Activated naive CD8-positive, alpha-beta T cell treated with anti-CD3 and anti-CD28 coated beads for 36 hours (primary cell): ENCODE measurements around the gene SPINT1. TPM values are rescaled to one million over a fixed set of nuclear protein-coding genes. Genes with fewer than 3 reads are reported as not detected.

Experiments used
- DNase-seq: peaks from one replicate; pipeline ENCODE4 v3.0.0; 2021
- H3K27ac Mint-ChIP-seq: one replicate; pipeline ENCODE4 v1.8.0; 2022; ENCODE audit warnings: mild to moderate bottlenecking, moderate library complexity, mixed read lengths
- H3K27me3 Mint-ChIP-seq: one replicate; pipeline ENCODE4 v1.8.0; 2022; ENCODE audit warnings: mild to moderate bottlenecking, mixed read lengths
- H3K36me3 Mint-ChIP-seq: one replicate; pipeline ENCODE4 v1.8.0; 2021; ENCODE audit warnings: mild to moderate bottlenecking, mixed read lengths
- H3K4me1 Mint-ChIP-seq: one replicate; pipeline ENCODE4 v1.8.0; 2021; ENCODE audit warnings: mixed read lengths
- H3K4me3 Mint-ChIP-seq: one replicate; pipeline ENCODE4 v1.8.0; 2022; ENCODE audit warnings: mild to moderate bottlenecking, moderate library complexity, mixed read lengths
- H3K9me3 Mint-ChIP-seq: one replicate; pipeline ENCODE4 v1.8.0; 2022; ENCODE audit warnings: mixed read lengths
- total RNA-seq, 2 experiments: library from RNA; stranded (reverse); gene quantifications; one replicate each; pipeline ENCODE4 v1.2.3, GENCODE V29; 2021

SPINT1 gene
- total RNA-seq, 2 experiments from 2014 or later, result 3.4 to 3.5 TPM

- peaks cover 5% of the 10 kb centered on the region for H3K27me3 Mint-ChIP-seq
- DNase-seq, result no peak
- no peaks in the 10 kb centered on the region for H3K36me3 Mint-ChIP-seq
- H3K4me1 Mint-ChIP-seq, result no peaks in the 10 kb centered on the region
- no peaks in the 10 kb centered on the region for H3K9me3 Mint-ChIP-seq
- no peak overlapping the region for H3K27ac Mint-ChIP-seq
- H3K4me3 Mint-ChIP-seq, result no peak overlapping the region
Observed at GRCh38 chr15:40823572-40824343, 20.1 kb upstream of the SPINT1 start.

- Mint-ChIP-seq H3K27ac (no peak overlapping the region), H3K9me3 (no peaks in the 10 kb centered on the region), H3K4me1 (no peaks in the 10 kb centered on the region), H3K36me3 (no peaks in the 10 kb centered on the region), H3K4me3 (no peak overlapping the region), H3K27me3 (peaks cover 5% of the 10 kb centered on the region)
- DNase-seq, result no peak
Observed at GRCh38 chr15:40825661-40826422, 18.0 kb upstream of the SPINT1 start.

- Mint-ChIP-seq H3K9me3 (no peaks in the 10 kb centered on the region), H3K36me3 (no peaks in the 10 kb centered on the region), H3K27ac (no peak overlapping the region), H3K4me3 (no peak overlapping the region), H3K27me3 (peaks cover 5% of the 10 kb centered on the region), H3K4me1 (no peaks in the 10 kb centered on the region)
- DNase-seq, result no peak
Observed at GRCh38 chr15:40826423-40827075, 17.3 kb upstream of the SPINT1 start.

GRCh38 chr15:40828447-40829036 lies 15.3 kb upstream of the SPINT1 start, which contains the start of gene PPP1R14D:
Gene PPP1R14D, minus strand, starts transcription at chr15:40828708. Its CDS starts 67 bp downstream, at chr15:40828641.
- Mint-ChIP-seq H3K27me3 (peaks cover 5% of the 10 kb centered on the region), H3K4me1 (no peaks in the 10 kb centered on the region), H3K36me3 (no peaks in the 10 kb centered on the region), H3K27ac (no peak within 1 kb of the TSS), H3K9me3 (no peaks in the 10 kb centered on the region), H3K4me3 (no peak within 1 kb of the TSS)
- DNase-seq, result no peak

- DNase-seq, result no peak
- Mint-ChIP-seq H3K4me3 (no peak overlapping the region), H3K9me3 (no peaks in the 10 kb centered on the region), H3K4me1 (no peaks in the 10 kb centered on the region), H3K27ac (no peak overlapping the region), H3K27me3 (peaks cover 2% of the 10 kb centered on the region), H3K36me3 (no peaks in the 10 kb centered on the region)
Observed at GRCh38 chr15:40829115-40829514, 14.7 kb upstream of the SPINT1 start.

- H3K4me1 Mint-ChIP-seq, result no peaks in the 10 kb centered on the region
- H3K4me3 Mint-ChIP-seq, result no peak overlapping the region
- DNase-seq, result no peak
- no peak overlapping the region for H3K27ac Mint-ChIP-seq
- no peaks in the 10 kb centered on the region for H3K27me3 Mint-ChIP-seq
- H3K9me3 Mint-ChIP-seq, result no peaks in the 10 kb centered on the region
- H3K36me3 Mint-ChIP-seq, result no peaks in the 10 kb centered on the region
Observed at GRCh38 chr15:40830884-40831283, 13.0 kb upstream of the SPINT1 start.

- no peak for DNase-seq
- H3K36me3 Mint-ChIP-seq, result no peaks in the 10 kb centered on the region
- H3K4me3 Mint-ChIP-seq, result no peak overlapping the region
- no peak overlapping the region for H3K27ac Mint-ChIP-seq
- H3K27me3 Mint-ChIP-seq, result no peaks in the 10 kb centered on the region
- H3K9me3 Mint-ChIP-seq, result no peaks in the 10 kb centered on the region
- no peaks in the 10 kb centered on the region for H3K4me1 Mint-ChIP-seq
Observed at GRCh38 chr15:40831861-40832260, 12.0 kb upstream of the SPINT1 start.

GRCh38 chr15:40832903-40833302 lies 10.9 kb upstream of the SPINT1 start:
- no peak for DNase-seq
- Mint-ChIP-seq H3K4me3 (no peak overlapping the region), H3K27me3 (no peaks in the 10 kb centered on the region), H3K4me1 (no peaks in the 10 kb centered on the region), H3K27ac (no peak overlapping the region), H3K9me3 (no peaks in the 10 kb centered on the region), H3K36me3 (no peaks in the 10 kb centered on the region)

- Mint-ChIP-seq H3K27ac (no peak overlapping the region), H3K4me1 (no peaks in the 10 kb centered on the region), H3K4me3 (no peak overlapping the region), H3K9me3 (no peaks in the 10 kb centered on the region), H3K36me3 (no peaks in the 10 kb centered on the region), H3K27me3 (no peaks in the 10 kb centered on the region)
- DNase-seq, result no peak
Observed at GRCh38 chr15:40836020-40836419, 7.8 kb upstream of the SPINT1 start.

GRCh38 chr15:40838756-40839155 lies 5.1 kb upstream of the SPINT1 start:
- Mint-ChIP-seq H3K4me1 (no peaks in the 10 kb centered on the region), H3K9me3 (no peaks in the 10 kb centered on the region), H3K36me3 (no peaks in the 10 kb centered on the region), H3K4me3 (no peak overlapping the region), H3K27me3 (peaks cover 9% of the 10 kb centered on the region), H3K27ac (no peak overlapping the region)
- no peak for DNase-seq

- H3K4me1 Mint-ChIP-seq, result peaks cover 9% of the 10 kb centered on the region
- H3K27me3 Mint-ChIP-seq, result peaks cover 23% of the 10 kb centered on the region
- DNase-seq, result no peak
- no peaks in the 10 kb centered on the region for H3K9me3 Mint-ChIP-seq
- H3K36me3 Mint-ChIP-seq, result no peaks in the 10 kb centered on the region
- no peak overlapping the region for H3K4me3 Mint-ChIP-seq
- no peak overlapping the region for H3K27ac Mint-ChIP-seq
Observed at GRCh38 chr15:40841741-40842140, 2.1 kb upstream of the SPINT1 start.

GRCh38 chr15:40843261-40843884 lies 475 bp upstream of the SPINT1 start:
- no peak overlapping the region for H3K27ac Mint-ChIP-seq
- H3K27me3 Mint-ChIP-seq, result peaks cover 23% of the 10 kb centered on the region
- peaks cover 15% of the 10 kb centered on the region for H3K4me1 Mint-ChIP-seq

GRCh38 chr15:40844696-40845030 lies 815 bp downstream of the SPINT1 start:
- no peaks in the 10 kb centered on the region for H3K9me3 Mint-ChIP-seq
- H3K36me3 Mint-ChIP-seq, result no peaks in the 10 kb centered on the region
- peak; percentile 39 for DNase-seq
- peak overlapping the region; percentile 83 for H3K4me3 Mint-ChIP-seq
- peaks cover 23% of the 10 kb centered on the region for H3K27me3 Mint-ChIP-seq
- H3K27ac Mint-ChIP-seq, result no peak overlapping the region
- peaks cover 15% of the 10 kb centered on the region for H3K4me1 Mint-ChIP-seq

More at GRCh38 chr15:40843261-40843884, 475 bp upstream of the SPINT1 start:
- Mint-ChIP-seq H3K4me3 (peak overlapping the region; percentile 67), H3K9me3 (no peaks in the 10 kb centered on the region), H3K36me3 (no peaks in the 10 kb centered on the region)
- DNase-seq, result no peak

GRCh38 chr15:40845036-40845435 lies 1.2 kb downstream of the SPINT1 start:
- peaks cover 23% of the 10 kb centered on the region for H3K27me3 Mint-ChIP-seq

More at GRCh38 chr15:40845036-40845435, 1.2 kb downstream of the SPINT1 start:
- H3K36me3 Mint-ChIP-seq, result no peaks in the 10 kb centered on the region
- H3K4me1 Mint-ChIP-seq, result peaks cover 15% of the 10 kb centered on the region
- no peak for DNase-seq
- H3K4me3 Mint-ChIP-seq, result peak overlapping the region; percentile 83
- no peaks in the 10 kb centered on the region for H3K9me3 Mint-ChIP-seq
- no peak overlapping the region for H3K27ac Mint-ChIP-seq
